HG03469 (cell line): ENCODE data around the gene CUL5.
"Not testable (repeated sequence)": the region's sequence is repeated elsewhere in the genome, so short reads cannot be mapped to it uniquely, and the experiment has no call there.

Experiments
- ATAC-seq: cut with Tn5 transposase; IDR thresholded peaks from one replicate; pipeline ENCODE4 v1.9.1; 2021; ENCODE audit warnings: mild to moderate bottlenecking, moderate library complexity, moderate number of reproducible peaks; ENCODE audit not compliant: unreplicated experiment

The CUL5 gene

DNA sequence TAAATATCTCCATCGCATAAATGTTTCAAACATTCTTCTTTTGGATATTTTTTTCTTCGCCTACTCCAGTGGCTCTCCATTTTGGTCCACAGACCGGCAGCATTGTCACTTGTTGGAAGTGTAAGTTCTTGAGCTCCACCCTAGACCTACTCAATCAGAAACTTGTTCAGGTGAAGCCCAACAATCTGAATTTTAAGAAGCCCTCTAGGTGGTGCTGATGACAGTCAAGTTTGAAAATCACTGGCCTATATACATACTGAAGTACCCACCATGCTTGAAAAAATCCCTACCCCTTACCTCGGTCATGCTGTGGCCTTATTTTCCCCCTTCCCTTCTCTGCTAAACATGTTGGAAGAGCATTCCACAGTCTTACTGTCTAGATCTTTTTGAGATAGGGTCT lies 102.4 kb downstream of the CUL5 start:
- no peak for ATAC-seq

DNA sequence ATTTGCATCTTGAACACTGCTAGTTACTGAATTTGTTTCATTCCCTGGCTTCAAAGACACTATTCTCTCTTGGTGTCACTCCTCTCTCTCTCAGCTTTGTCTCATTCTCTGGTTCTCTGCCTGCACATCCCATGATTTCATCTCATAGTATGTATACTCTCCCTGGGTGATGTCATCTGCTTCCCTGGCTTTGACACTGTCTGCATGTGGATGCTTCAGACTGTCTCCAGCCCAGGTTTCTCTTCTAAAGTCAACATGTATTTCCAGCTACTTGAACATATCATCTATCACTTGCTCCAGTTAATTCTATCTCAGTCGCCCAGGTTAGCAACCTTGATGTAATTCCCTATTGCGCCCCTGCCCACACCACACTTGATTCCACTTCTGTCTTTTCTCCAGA lies 103.4 kb downstream of the CUL5 start:
- ATAC-seq: no peak

DNA sequence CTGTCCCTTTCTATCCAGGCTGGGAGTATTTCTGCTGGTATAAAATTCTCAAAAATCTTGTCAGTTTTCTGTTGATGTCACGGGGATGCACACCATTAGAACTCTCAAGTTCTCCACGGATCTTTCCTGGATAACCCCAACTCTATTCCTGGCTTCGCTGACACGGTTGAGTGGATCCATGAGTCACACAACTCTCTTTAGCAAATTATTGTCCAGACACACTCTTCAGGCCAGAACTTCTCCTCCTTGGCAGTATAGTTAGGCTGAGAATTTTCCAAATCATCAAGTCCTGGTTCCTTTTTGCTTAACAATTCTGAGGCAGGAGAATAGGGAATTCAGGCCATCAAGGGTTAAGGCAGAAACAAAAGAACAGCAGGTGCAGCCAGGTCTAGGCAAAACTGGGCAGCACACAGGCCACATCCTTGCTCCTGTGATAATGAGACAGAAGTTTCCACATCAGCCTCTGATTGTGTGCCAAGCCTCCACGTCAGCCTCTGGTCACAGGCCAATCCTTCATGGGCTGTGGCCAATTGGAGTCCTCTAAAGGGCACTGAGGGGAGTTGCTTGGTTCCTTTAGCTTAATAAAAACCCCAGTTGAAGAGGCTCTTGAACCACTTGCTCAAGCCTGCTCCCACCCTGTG lies 106.9 kb downstream of the CUL5 start:
- no peak for ATAC-seq

DNA sequence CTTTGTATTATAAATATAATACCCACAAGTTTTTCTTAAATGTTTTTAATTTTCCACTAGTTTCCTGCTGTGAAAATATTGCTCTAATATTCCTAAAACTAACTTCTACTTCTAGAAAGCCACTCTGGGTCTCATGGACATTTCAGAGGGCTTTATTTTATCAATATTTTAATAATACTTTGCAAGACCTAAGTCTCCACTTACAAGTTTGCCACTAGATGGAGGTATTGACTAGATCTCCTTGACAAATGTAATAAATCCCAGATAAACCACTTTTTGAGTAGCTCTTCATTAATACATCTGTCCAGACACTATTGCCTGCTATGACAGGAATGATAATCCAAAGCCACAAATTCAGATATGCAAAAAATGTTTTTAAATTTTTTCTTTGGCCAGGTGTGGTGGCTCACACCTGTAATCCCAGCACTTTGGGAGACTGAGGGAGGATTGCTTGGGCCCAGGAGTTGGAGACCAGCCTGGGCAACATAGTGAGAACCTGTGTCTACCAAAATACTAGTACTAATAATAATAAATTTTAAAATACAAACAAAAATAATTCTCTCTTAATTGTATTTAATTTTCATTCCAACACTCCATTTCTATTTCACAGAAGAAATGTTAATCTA lies 109.2 kb downstream of the CUL5 start:
- no peak for ATAC-seq

DNA sequence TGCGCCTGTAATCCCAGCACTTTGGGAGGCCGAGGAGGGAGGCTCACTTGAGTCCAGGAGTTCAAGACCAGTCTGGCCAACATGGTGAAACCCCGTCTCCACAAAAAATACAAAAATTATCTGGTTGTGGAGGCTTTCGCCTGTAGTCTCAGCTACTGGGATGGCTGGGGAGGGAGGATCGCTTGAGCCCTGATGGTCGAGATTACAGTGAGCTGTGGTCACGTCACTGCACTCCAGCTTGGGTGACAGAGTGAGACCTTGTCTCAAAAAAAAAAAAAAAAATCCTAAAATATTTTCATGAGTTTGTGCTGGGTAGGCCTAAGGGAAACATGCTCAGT lies 112.2 kb downstream of the CUL5 start:
- ATAC-seq: not testable (repeated sequence)

DNA sequence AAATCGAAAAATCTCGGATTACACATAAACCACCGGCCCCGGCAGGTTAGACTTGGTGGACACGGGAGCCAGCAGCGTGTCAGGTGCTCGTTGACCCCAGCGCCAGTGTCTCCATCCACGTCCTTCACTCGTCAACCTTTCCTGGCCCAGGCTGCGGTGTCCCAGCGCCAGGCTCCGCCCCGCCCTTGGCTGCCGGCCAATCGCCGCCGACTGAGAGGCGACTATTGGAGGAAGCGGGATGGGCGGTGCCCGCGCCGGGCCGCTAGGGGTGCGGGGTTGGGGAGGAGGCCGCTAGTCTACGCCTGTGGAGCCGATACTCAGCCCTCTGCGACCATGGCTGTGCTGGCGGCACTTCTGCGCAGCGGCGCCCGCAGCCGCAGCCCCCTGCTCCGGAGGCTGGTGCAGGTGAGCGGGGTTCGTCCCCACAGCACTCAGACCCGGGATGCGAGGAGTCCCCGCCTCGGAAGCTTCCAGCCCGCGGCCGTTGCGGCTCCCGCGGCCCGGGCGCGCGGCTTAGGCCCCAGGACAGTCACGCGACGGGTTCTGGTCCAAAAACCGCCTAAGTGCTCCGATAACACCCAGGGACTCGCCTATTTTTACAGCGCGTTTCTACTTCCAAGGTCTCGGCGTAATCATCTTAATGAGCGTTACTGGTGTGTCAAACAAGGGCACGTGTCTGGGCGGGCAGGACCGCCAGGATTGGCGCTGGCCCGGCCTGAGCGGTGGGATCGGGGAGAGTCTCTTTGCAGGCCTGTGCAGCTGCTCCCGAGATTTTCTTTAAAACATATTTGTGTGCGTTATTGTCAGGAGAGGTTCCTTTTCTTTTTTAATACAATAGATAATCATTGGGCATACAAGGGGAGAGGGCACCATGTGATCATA lies 112.8 kb downstream of the CUL5 start, which contains the start of gene ACAT1:
ACAT1 (plus strand) TSS at position 294 of the 882 bp plus-strand sequence; CDS start at position 334, 40 bp downstream.
- peak; percentile 89 for ATAC-seq

DNA sequence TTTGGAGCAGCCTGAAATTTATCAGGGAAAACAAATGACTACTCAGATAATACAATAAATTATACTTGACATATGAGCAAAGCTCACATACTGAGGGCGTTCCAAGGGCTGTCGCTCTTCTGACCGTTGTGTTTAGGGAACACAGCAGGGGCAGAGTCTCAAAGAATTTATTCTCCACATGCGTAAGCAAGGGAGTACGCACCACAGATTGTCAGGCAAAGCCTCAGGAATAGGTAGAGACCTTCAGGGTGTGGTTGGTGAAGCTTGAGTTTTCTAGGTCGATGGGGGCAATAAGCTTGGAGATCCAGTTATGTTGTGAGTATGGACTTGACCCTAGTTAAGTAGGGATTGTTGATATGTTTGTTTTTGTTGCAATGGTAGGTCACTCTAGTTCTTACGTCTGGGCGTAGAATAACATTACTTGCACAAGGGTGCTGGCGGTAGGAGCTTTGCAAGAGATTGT lies 113.5 kb downstream of the CUL5 start:
- no peak for ATAC-seq

DNA sequence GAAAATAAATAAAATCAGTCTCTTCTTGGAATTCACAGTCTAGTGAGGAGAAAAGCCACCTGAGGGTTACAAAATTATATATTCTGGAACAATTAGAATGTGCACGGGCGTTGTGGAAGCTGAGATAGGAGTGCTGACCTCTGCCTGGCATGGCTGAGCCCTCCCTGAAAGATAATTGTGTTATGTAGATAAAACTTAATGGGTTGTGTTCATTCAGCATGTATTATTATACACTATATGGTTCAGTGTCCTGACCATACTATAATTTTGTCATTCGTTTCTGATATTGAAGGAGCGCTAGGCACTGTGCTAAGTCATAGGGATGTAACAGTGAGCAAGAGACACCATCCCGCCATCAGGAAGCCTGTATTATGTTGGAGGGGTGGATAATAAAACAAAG lies 116.4 kb downstream of the CUL5 start:
- ATAC-seq: no peak

DNA sequence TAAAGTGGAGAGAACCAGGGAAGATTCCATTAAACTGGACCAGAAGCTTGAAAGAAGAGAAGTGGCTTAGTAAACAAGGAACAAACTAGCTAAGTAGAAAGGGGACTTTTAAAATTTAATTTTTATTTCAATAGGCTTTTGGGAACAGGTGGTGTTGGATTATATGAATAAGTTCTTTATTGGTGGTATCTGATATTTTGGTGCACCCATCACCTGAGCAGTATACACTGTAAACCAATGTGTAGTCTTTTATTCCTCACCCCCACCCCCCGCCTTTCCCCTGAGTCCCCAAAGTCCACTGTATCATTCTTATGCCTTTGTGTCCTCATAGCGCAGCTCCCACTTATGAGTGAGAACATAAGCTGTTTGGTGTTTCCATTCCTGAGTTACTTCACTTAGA lies 120.1 kb downstream of the CUL5 start:
- no peak for ATAC-seq

DNA sequence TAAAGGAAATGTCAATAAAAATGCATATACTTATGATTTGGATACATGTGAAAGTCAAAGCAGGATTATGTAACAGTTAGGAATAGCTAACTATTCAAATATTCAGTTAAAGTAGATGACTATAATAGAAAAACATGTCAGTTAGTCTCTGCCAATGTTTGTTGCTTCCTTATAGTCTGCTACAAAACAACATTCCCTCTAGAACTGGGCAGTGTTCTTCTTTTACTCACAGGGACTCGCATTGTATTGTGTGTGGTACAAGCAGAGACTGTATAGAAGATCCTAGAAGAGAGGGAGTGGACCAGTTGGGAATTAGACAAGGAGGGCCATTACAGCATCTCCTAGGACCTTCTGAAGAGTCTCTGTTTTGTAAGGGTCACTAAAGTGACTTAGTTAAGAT lies 123.3 kb downstream of the CUL5 start:
- no peak for ATAC-seq

DNA sequence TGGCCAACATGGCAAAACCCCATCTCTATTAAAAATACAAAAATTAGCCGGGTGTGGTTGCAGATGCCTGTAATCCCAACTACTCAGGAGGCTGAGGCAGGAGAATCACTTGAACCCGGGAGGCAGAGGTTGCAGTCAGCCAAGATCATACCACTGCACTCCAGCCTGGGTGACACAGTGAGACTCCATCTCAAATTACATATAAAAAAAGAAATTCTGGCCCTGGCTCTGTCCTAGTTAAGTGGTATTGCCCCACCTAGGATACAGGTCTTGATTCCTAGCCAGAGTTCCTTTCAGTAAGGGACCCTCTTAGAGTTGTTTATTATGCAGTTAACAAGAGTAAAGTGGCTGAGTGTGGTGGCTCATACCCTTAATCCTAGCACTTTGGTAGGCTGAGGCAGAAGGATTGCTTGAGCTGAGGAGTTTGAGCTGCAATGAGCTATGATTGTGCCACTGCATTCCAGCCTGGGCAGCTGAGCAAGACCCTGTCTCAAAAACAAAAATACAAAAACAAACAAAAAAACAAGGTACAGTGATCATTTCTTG lies 124.4 kb downstream of the CUL5 start:
- ATAC-seq: not testable (repeated sequence)

DNA sequence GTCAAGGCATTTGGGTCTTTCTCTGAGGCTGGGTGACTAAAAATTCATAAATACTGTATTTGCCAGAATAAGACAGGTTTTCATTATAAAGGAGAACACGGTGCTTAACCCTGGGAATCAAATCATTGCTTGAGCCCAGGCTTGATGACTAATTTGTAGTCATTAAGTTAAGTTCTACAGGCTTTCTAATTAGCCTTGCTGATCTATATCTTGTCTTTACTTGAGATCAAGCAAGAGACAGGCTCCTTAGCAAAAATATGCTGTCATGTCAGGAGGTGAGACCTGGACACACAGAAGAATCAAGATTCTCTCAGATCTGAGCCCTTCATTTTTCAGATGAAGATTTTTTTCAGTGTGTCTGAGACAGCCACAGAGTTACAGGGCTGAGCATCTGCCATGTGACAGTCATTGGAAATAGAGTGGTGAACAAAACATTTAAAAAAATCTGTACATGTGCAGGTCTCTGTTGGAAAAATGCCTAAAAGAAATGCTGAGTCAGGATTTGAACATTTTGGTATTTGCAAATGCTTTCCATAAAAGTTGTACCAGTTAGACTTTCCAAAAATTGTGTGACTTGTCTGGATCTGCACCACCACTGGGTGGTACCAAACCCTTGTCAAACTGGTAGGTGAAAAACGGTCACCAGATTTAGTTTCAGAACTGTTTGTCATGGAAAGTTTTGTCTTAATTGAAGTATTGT lies 127.3 kb downstream of the CUL5 start:
- no peak for ATAC-seq

DNA sequence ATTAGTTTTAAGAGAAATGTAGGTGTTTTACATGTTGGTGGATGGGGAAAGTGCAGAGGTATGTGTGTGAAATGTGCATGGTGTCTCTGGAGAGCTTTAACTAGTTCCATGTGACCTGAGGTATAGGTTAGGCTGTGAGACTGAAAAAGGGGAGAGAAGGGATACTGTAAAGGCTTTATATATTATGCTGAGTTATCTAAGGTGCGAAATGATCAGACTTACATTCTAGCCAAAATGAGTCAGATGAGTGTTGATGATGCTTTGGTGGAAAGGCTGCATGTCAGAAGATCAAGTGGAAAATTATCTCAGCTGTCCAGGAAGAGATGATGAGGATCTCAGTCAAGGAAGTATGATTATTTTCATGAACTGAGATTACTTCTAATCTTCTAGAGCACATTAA lies 128.5 kb downstream of the CUL5 start:
- no peak for ATAC-seq

DNA sequence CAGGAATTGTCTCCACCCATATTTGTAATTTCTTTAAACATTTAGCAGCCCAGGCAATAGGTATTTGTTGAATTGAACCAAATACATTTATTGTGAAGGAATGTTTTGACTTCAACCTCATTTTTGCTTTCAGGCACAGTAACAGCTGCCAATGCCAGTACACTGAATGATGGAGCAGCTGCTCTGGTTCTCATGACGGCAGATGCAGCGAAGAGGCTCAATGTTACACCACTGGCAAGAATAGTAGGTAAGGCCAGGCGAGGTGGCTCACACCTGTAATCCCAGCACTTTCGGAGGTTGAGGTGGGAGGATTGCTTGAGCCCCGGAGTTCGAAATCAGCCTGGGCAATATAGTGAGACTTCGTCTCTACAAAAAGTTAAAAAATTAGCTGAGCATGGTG lies 133.6 kb downstream of the CUL5 start:
- ATAC-seq: no peak

DNA sequence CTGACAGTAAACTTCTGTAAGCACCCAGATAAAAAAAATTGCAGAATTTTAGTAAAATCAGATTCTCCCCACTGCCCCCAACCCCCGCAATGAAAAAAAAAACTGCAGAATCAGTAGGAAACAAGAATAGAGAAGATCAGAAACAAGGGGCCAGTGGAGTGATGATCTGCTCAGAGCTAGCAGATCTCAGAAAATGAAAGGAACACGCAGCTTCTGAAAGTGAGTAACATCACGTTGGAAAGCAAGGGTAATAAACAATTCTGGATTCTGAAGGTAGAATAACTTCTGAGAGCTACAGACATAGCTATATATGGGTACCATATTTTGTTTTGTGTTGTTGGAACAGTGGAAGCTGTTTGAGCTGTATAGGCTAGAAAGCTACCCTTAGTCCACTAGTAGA lies 135.9 kb downstream of the CUL5 start:
- ATAC-seq: no peak

DNA sequence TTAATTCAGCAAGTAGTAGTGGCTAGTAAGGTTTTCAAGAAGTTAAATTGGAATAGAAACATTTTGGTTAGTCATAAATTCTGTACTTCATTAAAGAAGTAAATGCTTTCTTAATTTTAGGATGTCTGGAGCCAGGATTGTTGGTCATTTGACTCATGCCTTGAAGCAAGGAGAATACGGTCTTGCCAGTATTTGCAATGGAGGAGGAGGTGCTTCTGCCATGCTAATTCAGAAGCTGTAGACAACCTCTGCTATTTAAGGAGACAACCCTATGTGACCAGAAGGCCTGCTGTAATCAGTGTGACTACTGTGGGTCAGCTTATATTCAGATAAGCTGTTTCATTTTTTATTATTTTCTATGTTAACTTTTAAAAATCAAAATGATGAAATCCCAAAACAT lies 138.5 kb downstream of the CUL5 start:
- ATAC-seq: no peak

DNA sequence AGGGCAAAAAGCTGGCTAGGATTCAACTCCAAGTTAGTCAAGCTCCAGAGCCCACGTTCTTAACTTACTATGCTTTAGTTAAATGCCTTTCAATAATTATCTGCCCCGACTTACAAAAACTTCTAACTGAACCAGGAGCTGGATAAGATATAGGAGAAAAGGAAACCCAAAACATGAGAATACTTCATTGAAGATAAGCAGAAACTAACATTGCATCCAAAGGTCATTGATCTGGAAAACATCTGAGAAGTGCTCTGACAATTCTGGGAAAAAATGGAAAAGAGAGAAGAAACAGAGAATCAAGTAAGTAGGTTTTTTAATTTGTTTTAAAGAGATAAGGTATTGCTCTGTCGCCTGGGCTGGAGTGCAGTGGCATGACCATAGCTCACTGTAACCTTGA lies 139.9 kb downstream of the CUL5 start:
- ATAC-seq: no peak

DNA sequence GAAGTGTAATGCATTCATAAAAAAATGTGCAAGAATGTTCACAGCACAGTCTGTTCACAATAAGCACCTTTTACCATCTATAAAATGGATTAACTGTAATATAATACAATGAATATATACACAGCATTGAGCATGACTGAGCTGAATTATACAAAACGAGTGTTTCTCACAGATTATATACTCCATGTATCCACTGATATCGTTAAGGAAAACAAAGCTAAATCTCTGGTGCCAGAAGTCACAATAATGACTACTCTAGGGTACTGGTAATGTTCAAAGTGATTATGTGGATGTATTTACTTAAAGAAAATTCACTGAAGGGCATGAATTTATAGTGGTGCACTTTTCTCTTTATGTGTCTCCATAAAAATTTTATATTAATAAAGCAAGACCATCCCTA lies 145.9 kb downstream of the CUL5 start:
- no peak for ATAC-seq
